Raji (cell line): ENCODE measurements around the gene ACSS1.

ENCODE experiments used
- POLR2A ChIP-seq: IDR thresholded peaks from 2 replicates; pipeline ENCODE4 v1.6.1; 2011; ENCODE audit warnings: low read depth, low read length, control low read depth; ENCODE audit not compliant: insufficient read depth

ACSS1 gene

DNA sequence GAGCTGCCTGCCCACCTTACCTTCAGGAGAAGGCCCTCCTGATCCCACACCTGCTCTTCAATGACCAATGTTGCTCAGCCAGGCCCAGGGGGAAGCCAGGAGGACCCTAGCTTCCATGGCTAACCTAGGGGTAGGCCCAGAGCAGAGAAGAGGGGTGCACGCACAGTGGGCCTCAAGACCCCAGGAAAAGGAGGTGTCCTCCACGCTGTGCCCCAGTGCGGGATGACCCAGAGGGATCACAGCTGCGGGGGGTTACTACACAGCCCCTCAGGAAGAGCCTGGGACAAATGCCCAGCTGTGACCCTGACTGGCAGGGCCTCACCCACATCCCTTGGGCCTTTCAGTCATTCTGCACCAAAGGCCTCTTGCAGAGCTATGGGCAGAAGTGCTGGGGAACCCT lies 33.8 kb downstream of the ACSS1 start:
- no peak for TF ChIP-seq POLR2A

DNA sequence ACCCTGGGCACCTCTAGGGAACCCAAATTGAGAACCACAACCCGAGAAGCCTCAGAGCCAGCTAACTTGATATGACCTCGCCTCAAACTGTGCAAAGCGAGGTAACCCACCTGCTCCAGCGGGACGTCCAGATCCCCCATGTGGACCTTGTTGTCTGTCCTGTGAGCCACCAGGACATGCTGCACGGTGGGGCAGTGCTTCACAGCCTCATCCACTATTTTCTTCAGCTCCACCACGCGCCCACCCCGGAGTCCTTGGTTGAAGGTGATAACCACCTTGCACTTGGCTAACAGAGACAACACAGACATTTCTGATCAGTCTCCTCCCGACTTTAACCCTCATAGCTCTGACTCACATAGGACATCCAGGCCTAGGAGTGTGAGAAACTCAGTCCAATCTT lies 34.6 kb downstream of the ACSS1 start:
- TF ChIP-seq POLR2A = no peak

DNA sequence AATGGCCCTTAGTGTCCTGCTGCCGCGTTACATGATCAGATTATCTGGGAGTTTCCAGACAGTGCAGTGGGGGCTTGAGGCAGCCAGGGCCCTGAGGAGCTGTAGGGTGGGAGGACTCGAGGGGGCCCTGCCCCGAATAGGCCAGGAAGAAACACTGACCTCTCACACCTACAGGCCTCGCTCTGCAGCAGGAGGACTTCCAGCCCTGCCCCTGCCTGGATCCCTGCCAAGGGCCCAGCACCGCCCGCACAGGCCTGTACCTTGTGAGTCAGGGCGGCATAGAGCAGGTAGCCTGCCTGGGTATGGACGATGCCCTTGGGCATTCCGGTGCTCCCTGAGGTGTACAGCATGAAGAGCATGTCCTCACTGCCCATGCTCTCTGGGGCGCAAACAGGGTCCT lies 35.3 kb downstream of the ACSS1 start:
- no peak for TF ChIP-seq POLR2A

DNA sequence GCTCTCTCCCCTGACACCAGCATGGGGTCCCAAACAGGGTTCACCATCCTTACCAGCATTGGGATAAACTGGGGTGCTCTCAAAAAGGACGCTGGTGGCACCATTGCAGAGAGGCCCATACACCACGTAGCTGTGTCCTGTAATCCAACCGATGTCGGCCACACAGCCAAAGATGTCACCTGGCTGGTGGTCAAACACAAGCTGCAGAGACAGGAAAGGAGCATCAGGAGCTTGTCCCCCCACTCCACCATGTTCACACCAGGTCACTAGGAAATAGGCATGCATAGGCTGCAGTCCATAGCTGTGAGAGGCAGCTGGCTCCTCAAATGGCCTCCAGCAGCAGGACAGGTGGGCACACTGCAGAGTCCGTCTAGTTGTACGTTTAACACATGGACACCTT lies 36.6 kb downstream of the ACSS1 start:
- TF ChIP-seq POLR2A = no peak

DNA sequence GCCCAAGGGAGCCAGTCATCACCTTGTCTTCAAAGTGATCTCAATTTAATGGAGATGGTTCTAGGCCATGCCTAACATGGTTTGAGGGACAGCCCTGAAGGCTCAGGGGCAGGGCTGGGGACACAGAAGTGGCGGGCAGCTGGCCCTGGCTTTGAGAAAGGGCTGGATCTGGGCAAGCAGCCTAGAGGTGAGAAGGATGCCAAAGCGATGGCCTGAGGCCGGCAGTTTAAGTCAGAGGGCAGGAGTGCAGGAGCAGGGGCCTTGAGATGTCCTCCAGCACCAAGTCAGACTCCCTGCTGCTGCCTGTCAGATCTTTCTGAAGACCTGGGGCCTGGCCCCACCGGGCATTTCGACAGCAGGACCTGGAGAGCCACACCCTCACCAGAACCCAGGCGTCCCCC lies 37.0 kb downstream of the ACSS1 start:
- TF ChIP-seq POLR2A = no peak

DNA sequence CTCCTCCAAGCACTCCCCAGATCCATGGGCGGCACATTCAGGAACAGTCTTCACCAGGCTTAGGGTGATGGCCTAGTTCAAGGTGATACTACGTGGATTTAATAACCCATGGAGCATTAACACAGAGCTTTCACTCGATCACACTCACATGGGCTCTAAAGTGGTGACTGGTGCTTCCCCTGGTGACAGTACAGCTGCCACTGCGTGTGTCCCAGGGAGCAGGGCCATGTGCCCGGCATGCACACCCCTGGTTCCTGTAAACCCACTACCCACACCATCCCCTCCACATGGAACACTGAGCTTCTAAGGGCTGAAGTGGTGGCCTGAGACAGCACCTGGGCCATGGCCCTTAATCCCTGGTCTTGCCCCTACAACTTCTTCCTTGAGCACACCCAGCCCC lies 37.6 kb downstream of the ACSS1 start:
- no peak for TF ChIP-seq POLR2A

DNA sequence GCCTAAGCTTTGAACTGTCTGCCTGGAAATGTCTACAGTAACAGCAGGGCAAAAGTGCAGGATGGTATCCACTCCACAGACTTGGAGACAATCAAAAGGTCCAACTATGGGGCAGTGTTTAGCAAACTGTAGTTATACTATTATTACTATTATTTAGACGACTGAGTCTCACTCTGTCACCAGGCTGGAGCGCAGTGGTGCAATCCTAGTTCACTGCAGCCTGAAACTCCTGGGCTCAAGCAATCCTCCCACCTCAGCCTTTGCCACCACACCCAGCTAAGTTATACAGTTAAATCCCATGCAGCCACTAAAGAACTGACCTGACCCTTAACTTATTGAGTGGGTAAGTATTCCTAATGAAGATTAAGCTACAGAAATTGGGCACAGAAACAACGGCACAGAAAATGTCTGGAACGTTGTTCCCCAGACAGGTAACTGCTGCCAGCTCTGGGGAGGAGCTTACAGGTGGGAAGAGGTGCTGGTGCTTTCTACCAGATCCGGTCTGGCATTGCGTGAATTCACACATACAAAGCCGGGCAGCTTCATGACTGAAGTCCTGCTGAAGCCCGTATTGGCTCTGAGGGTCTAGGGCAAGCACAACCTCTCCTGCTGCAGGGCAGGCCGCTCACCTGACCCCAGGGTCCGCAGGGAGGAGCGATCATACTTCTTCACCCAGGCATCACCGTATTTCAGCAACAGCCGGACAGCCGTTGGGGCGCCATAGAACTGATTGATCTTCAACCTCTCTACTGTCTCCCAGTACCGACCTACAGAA lies 38.4 kb downstream of the ACSS1 start:
- no peak for TF ChIP-seq POLR2A

DNA sequence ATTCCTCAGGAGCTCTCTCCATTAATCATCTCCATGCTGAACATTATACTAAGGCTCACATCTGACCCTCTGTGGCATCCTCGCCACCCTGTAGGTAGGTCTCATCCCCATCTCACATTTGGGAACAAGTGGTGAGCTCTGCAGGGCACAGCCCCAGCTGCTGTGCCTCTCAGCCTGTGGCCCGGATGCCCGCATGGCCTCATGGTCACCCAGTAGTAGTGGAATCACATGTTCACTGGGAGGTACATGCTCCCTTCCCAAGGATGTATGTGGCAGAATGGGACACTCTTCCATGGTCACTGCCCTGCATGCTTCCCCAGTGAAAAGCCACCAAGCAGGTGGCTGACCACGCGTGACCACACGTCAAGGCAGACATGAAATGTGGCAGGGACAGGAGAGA lies 39.1 kb downstream of the ACSS1 start:
- TF ChIP-seq POLR2A = no peak

DNA sequence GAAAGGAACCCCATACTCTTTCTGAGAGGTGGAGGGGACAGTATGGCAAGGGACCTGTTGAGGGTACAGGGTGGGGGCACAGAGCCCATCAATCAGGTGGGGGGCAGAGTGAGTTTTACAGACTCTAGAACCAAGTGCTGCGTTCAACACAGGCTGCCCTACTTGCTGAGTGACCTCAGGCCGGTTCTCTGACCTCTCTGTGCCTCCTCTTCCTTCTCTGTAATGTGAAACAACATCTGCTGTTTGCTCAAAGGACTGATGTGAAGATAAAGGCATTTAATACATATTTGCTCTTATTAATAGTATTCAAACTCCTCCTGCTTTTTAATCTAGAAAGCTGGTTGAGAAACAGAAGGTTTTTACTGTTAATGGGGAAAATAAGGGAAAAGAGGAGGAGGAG lies 39.5 kb downstream of the ACSS1 start:
- TF ChIP-seq POLR2A = no peak

DNA sequence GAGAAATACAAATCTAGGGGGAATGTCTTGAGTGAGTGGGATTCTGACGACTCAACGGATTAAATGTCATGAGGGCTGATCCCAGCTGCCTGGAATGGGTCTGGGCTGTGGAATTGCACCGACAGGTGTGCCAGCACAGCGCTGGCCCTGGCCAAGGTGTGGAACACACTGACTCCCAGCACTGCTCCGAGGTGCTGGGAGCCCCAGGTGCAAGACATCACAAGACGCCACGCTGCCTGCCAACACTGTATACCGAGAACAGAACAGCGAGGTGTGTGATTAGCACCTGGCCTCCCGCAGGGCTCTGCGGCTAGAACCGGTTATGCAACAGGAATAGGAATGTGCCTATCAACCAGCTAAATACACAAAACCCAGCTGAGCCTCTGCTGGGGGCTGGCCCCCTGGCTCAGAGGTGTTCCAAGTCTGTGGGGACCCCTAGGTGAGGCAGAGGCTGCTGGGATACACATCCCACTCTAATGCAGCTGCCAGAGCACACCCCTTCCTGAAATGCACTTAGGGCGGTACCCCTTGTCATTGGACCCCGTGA lies 40.6 kb downstream of the ACSS1 start:
- no peak for TF ChIP-seq POLR2A

DNA sequence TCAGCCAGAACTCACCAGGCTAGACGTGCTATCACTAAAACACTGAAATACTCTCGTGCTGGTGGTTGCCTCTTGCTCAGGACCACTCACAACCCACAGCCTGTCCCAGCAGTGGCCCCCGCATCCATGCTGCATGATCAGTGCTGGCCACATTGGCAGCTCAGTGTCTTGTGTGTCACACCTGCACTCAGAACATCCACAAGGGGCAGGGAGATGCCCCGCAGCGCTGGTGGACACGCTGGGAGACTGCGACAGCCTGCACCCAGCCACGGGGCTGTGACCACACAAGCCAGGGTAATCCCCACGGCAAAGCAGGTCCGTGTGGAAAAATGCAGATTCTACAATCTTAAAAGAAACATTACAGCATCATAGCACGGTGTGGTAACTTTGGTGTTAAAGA lies 41.5 kb downstream of the ACSS1 start:
- no peak for TF ChIP-seq POLR2A

DNA sequence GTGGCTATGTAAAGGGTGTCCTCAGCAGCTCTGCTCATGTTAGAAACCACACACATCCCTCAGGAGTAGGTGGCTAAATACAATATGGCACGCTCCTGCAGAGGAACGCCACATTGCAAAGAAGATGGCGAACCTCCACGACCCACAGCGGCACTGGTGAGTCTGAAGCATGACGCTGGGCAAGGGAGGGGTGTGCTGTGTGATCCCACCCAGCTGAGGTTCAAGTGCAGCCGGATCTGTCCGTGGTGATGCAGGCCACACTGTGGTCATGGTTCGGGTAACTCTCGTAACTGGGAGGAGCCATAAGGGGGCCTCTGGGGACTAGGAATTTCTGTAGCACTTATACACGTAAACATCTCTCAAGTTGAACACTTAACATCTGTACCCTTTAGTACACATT lies 42.0 kb downstream of the ACSS1 start:
- TF ChIP-seq POLR2A = no peak

DNA sequence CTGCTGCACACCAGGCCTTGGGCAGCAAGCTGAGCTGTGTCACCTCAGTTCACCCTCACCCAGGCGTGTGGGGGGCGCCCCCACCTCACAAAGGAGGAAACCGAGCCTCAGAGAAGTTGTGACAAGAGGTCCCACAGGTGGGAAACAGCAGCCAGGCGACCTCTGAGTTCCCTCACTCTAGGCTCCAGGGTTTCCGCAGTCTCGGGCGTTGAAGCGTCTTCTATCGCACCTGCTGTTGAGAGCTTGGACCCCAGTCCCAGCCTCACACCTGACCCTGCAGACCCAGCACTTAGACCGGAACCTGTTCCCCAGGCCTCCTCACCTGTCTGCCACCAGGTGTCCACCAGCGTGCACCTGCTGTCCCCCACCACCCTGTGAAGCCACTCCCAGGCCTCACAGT lies 43.1 kb downstream of the ACSS1 start:
- no peak for TF ChIP-seq POLR2A

DNA sequence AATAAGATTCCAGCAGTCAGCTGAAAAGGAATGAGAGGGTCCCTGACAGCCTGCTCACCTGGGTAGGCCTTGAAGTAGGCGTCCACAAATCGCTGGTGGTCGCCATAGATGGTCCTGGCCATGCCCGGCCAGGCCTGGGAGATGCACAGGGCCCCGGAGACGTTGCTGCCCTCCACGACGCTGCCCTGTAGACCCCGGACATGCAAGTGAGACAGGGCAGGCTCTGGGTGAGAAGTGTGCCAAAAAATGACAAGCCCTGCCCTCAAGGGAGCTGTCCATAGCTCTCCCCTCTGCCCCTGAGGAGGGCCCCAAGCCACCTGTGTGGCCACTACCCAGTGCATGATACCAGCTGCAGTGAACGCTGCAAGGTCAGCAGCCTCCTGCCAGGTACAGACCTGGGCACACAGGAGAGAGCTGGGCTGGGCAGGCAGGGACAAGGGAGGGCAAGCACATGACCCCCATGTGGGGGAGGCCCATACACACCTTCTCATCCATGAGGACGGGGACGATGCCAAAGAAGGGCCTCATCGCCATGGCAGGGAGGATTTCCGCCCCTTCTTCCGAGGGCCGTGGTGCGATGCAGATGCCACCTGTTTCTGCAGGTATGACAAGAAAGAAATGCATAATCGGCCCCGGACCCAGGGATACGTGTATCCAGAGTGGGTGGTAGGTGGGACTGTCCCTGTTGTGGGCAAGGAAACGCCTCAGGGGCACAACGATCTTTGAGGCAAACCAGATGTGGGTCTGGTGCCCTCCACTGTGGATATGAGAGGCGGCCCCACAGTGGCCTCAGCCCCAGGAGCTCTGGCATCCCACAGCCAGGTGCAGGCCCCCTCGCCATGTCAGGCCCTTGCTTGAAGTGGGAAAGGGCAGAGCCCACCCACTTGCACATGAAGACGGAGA lies 44.2 kb downstream of the ACSS1 start:
- TF ChIP-seq POLR2A = no peak

DNA sequence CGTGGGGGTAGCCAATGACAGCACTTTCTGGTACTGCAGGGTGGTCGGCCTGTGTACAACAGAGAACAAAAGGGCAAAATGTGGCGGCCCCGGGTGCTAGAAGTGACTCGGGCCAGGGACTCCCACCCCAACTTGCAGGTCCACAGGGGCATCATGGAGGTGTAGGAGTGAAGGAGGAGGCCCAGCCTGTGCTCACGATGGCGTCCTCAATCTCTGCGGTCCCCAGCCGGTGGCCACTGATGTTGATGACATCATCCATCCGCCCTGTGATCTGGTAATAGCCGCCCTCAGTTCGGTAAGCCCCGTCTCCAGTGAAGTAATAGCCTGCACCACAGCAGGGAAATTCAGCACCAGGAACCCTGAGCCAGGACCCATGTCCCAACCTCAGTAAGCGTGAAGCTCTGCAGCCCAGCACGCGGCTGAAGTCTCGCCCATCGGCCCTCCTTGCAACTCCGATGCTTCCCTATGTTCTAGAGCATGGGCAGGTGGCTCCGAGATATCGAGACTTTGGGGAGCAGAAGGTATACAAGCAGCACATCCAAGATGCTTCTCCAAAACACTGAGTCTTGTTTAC lies 45.2 kb downstream of the ACSS1 start:
- TF ChIP-seq POLR2A = no peak

DNA sequence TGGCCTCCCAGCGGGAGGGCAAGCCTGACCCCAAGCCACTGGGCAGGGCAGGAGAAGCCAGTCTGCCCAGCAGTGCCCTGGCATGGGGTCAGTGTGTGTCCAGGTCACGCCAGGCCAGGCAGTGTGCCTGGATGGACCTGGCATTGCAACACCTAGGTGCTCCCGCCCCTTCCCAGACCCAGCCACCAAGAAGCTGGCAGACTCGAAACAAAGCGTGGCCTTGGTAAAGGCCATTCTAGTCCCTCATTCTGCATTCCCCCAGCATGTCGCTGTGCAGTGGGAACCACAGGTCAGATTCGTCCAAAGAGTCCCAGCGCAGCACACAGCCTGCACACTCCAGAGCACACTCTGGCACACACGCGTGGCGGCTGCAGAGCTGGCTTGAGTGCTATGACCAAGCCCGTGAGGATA lies 46.1 kb downstream of the ACSS1 start:
- no peak for TF ChIP-seq POLR2A

DNA sequence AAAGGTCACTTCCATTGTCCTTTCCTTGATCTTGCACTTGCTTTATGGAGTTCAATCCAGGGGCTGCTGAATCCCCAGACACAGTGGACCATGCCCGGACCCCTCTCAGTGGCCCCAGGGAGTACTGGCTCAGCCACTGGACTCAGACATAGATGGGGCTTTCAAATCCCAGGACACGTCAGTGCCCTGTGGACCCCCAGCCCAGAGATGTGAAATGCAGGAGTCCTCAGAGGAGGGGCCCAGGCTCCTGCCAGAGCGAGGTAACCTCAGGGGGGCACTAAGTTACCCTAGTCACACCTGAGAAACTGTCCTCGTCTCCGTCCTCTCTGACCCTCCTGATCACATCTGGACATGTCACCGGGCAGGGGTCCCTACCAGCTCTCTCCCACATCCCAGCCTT lies 46.7 kb downstream of the ACSS1 start:
- TF ChIP-seq POLR2A = no peak
